Activated naive CD4-positive, alpha-beta T cell treated with anti-CD3 and anti-CD28 coated beads, Interleukin-2, amount 50 U/mL, for 24 hours (primary cell): ENCODE measurements around the gene SHC1.
A peak's percentile ranks its signal among the peaks of the same experiment; 100 is the strongest.
"Not testable (repeated sequence)": the region's sequence is repeated elsewhere in the genome, so short reads cannot be mapped to it uniquely, and the experiment has no call there.

Experiments used
- H3K27ac Mint-ChIP-seq: one replicate; pipeline ENCODE4 v1.8.0; 2021; ENCODE audit warnings: mild to moderate bottlenecking, mixed read lengths
- H3K27me3 Mint-ChIP-seq: one replicate; pipeline ENCODE4 v1.8.0; 2021; ENCODE audit warnings: mixed read lengths
- H3K36me3 Mint-ChIP-seq: one replicate; pipeline ENCODE4 v1.8.0; 2021; ENCODE audit warnings: mixed read lengths
- H3K4me1 Mint-ChIP-seq: one replicate; pipeline ENCODE4 v1.8.0; 2021; ENCODE audit warnings: mixed read lengths
- H3K4me3 Mint-ChIP-seq: one replicate; pipeline ENCODE4 v1.8.0; 2021; ENCODE audit warnings: mild to moderate bottlenecking, mixed read lengths
- H3K9me3 Mint-ChIP-seq: one replicate; pipeline ENCODE4 v1.8.0; 2021; ENCODE audit warnings: mixed read lengths

SHC1 gene

DNA sequence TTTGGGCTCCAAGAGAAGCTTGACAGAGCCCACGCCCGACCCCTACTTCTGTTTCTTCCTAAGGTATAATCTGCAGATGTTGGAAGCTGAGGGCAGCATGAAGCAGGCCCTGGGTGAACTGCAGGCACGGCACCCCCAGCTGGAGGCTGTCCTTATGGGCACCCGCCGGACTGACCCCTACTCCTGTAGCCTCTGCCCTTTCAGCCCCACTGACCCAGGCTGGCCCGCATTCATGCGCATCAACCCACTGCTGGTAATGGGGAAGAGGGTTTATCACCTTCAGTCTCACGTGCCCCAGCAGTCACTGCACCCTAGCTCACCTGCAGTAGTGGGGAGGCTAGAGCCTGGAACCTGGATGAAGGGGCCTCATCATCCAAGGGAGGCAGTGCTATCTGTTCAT is 19.7 kb upstream of the SHC1 start:
- Mint-ChIP-seq H3K27ac (no peak overlapping the region), H3K36me3 (peaks cover 7% of the 10 kb centered on the region), H3K4me3 (no peak overlapping the region), H3K4me1 (peaks cover 28% of the 10 kb centered on the region), H3K27me3 (no peaks in the 10 kb centered on the region), H3K9me3 (no peaks in the 10 kb centered on the region)

DNA sequence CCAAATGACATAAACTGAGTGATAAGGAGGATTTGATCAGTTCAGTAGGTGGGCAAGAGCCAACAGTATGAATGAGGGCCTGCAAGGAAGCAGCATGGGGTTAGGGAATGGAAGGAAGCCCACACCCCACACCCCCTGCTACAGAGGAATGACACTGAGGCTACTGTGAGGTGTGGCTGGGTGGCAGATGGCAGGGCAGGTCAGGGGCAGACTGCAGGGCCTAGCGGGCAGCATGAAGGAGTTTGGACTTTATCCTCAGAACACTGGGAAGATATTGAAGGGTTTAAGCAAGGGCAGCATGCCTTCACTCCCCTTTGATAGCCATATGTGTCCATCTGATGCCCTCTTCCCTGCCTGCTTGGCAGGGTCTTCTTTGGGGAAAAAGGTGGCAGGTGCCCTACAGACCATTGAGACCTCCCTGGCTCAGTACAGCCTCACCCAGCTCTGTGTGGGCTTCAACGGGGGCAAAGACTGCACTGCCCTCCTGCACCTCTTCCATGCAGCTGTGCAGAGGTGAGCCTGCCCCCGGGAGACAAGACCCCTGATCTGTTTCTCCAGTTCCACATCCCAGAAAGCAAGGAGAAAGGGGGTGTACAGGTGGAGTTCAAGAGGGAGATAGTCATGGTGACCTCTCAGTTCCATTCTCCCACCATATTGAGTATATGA is 18.8 kb upstream of the SHC1 start:
- no peaks in the 10 kb centered on the region for H3K9me3 Mint-ChIP-seq
- no peaks in the 10 kb centered on the region for H3K27me3 Mint-ChIP-seq
- H3K4me3 Mint-ChIP-seq, result no peak overlapping the region
- peaks cover 7% of the 10 kb centered on the region for H3K36me3 Mint-ChIP-seq
- peaks cover 32% of the 10 kb centered on the region for H3K4me1 Mint-ChIP-seq
- no peak overlapping the region for H3K27ac Mint-ChIP-seq

DNA sequence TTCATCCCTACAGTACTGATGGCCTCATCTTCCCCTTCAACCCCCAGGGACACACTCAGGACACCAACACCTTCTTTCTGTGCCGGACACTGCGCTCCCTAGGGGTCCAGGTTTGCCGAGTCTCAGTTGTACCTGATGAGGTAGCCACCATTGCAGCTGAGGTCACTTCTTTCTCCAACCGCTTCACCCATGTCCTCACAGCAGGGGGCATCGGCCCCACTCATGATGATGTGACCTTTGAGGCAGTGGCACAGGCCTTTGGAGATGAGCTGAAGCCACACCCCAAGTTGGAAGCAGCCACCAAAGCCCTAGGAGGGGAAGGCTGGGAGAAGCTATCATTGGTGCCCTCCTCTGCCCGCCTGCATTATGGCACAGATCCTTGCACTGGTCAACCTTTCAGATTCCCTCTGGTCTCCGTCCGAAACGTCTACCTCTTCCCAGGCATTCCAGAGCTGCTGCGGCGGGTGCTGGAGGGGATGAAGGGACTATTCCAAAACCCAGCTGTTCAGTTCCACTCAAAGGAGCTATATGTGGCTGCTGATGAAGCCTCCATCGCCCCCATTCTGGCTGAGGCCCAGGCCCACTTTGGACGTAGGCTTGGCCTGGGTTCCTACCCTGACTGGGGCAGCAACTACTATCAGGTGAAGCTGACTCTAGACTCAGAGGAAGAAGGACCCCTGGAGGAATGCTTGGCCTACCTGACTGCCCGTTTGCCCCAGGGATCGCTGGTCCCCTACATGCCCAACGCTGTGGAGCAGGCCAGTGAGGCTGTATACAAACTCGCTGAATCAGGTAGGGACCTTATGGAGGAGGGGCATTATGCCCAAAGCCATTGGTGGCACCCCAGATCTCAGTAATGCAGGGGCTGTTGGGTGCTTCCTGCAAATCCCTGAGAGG is 17.8 kb upstream of the SHC1 start:
- Mint-ChIP-seq H3K9me3 (no peaks in the 10 kb centered on the region), H3K4me3 (no peak overlapping the region), H3K36me3 (peaks cover 7% of the 10 kb centered on the region), H3K4me1 (peaks cover 36% of the 10 kb centered on the region), H3K27me3 (no peaks in the 10 kb centered on the region), H3K27ac (peak overlapping the region; percentile 12)

DNA sequence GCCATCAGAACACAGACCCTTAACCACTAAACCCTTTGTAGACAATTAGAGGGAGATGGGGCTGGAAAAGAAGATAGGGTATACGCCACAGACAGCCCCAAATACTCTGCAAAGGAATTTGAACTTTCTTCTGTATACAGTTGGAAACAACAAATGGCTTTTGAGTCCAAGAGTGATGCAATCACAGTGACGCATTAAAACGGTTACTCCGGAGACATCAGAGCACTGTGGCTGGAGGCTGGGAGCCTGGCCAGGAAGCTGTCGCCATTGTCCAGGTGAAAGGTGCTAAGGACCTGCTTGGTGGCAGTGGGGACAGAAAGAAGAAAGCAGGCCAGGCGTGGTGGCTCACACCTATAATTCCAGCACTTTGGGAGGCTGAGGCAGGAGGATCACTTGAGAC is 16.8 kb upstream of the SHC1 start:
- Mint-ChIP-seq H3K36me3 (peaks cover 7% of the 10 kb centered on the region), H3K9me3 (no peaks in the 10 kb centered on the region), H3K27me3 (no peaks in the 10 kb centered on the region), H3K4me3 (no peak overlapping the region), H3K27ac (no peak overlapping the region), H3K4me1 (peaks cover 33% of the 10 kb centered on the region)

DNA sequence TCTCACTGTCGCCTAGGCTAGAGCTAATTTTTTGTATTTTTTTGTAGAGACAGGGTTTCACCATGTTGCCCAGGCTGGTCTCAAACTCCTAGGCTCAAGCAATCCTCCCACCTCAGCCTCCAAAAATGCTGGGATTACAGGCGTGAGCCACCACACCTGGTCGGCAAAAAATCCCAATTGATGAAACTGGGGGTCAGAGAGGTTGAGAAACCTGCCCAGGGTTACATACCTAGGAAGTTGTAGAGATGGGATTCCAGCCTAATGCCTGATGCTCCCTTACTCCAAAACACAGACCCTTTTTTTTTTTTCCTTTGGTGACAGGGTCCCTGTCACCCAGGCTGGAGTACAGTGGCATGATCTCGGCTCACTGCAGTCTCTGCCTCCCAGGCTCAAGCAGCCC is 16.2 kb upstream of the SHC1 start:
- H3K27me3 Mint-ChIP-seq, H3K4me3 Mint-ChIP-seq, H3K27ac Mint-ChIP-seq, H3K36me3 Mint-ChIP-seq, H3K9me3 Mint-ChIP-seq: not testable (repeated sequence)
- H3K4me1 Mint-ChIP-seq, result peaks cover 32% of the 10 kb centered on the region

DNA sequence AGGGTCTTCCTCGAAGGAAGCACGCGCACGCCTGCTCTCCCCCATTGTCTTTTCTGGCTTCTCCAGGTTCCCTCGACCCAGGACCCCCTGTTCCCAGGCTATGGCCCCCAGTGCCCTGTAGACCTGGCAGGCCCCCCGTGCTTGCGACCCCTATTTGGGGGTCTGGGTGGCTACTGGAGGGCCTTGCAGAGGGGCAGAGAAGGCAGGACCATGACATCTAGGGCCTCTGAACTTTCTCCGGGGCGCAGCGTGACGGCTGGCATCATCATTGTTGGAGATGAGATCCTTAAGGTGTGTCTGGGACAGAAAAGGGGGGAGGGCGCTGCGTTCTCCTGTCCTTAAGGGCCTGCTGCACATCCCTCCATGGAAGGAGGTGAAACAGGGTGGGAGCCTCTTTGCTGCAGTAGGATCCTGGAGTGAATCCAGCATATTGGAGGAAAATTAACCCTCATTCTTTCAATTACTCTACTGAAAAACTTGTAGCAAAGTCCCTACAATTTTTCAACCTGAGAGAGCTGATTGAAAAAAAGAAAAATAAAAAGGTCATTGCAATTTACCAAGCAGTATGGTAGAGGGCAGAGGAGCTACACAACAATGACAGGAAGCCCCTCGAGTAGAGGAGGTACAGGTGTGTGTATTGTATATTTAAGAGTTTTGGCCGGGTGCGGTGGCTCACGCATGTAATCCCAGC is 13.4 kb upstream of the SHC1 start:
- H3K9me3 Mint-ChIP-seq, result no peaks in the 10 kb centered on the region
- H3K4me3 Mint-ChIP-seq, result no peak overlapping the region
- H3K4me1 Mint-ChIP-seq, result peaks cover 22% of the 10 kb centered on the region
- H3K27me3 Mint-ChIP-seq, result no peaks in the 10 kb centered on the region
- peaks cover 3% of the 10 kb centered on the region for H3K36me3 Mint-ChIP-seq
- H3K27ac Mint-ChIP-seq, result no peak overlapping the region

DNA sequence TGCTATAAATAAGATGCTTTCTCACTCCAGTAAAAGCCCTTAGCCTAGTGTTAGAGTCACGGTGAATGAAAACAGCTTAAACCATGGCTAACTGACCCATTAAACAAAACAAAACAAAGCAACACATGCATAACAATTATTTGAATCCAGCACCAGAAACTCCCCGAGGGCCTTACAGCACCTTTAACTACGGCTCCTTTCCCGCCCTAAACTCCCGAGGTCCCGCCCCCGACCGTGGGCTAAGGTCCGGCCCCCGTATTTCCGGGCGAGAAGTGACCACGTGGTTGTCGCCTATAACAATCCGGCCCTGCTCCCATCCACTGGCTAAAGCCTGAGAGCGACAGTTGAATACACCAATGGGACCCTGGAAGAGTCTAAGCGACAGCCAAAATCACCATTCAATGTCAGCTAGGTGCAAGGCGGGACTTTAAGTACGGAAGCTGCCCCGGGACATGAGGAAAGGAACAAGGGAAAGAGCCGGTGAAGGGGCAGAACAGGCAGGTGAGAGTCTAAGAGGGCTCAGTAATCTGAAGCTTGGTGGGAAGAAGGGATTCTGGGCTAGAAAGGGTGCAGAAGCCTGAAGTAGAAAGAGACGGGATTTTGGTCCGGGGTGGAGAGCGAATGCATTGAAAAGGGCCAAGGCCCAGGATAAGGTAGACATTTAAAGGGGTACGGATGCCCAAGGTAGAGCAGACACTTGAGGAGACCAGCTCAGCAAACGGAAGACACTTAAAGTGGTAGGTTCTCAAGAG is 12.5 kb upstream of the SHC1 start, which contains the start of gene FLAD1:
FLAD1 (plus strand) TSS at position 448 of the 752 bp plus-strand sequence. CDS start 351 bp downstream, outside the sequence.
- Mint-ChIP-seq H3K4me1 (peaks cover 13% of the 10 kb centered on the region), H3K9me3 (no peaks in the 10 kb centered on the region), H3K36me3 (peaks cover 2% of the 10 kb centered on the region), H3K27me3 (no peaks in the 10 kb centered on the region), H3K27ac (peak within 1 kb of the TSS; percentile 41), H3K4me3 (no peak within 1 kb of the TSS)

DNA sequence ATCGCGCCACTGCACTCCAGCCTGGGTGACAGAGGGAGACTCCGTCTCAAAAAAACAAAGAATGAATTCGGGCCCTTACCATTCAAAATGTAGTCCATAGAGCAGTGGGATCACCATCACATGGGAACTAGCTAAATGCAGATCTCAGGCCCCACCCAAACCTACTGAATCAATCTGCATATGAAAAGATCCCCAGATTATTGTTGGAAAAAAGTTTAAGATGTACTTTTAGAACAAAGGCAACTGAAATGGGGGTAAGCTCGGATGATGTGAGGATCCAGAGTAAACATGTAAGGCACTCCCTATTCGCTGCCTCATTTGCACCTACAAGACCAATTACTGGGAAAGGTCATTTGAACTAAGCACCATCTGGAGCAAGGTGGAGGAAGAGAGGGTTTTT is 11.8 kb upstream of the SHC1 start:
- peak overlapping the region; percentile 41 for H3K27ac Mint-ChIP-seq
- peaks cover 2% of the 10 kb centered on the region for H3K36me3 Mint-ChIP-seq
- no peak overlapping the region for H3K4me3 Mint-ChIP-seq
- no peaks in the 10 kb centered on the region for H3K27me3 Mint-ChIP-seq
- no peaks in the 10 kb centered on the region for H3K9me3 Mint-ChIP-seq
- H3K4me1 Mint-ChIP-seq, result peaks cover 12% of the 10 kb centered on the region

DNA sequence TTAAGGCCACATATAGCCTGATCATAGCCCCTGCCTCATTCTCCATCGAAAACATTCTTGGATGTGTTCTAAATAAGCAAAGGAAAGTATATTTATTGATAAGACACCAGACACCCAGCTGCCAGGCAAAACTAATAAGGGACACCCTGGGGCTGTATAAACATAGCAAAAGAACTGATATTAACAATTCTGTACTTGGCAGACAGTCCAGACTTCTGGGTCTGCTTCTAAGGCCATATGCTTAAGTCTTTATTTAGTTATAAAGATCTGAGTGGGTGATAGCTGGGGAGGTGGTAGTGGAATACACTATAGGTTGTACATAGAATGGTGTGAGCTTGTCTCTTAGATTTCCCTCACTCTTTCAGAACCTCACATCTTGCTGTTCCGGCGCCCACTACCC is 7.8 kb upstream of the SHC1 start:
- Mint-ChIP-seq H3K27me3 (no peaks in the 10 kb centered on the region), H3K4me3 (no peak overlapping the region), H3K9me3 (no peaks in the 10 kb centered on the region), H3K4me1 (no peaks in the 10 kb centered on the region), H3K36me3 (peaks cover 2% of the 10 kb centered on the region), H3K27ac (no peak overlapping the region)

DNA sequence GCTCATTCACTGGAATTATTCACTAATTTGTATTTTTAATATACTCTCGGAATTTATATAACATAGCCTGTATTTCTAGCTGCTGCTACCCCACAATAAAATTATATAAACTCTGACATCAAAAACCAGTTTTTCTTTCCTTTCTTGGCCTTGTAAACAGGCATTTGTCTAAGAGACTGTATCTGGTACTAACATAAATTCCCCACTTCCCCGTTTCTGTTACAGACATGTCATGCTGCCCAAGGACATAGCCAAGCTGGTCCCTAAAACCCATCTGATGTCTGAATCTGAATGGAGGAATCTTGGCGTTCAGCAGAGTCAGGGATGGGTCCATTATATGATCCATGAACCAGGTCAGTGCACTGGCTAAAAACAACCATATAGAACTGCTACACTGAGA is 7.2 kb upstream of the SHC1 start:
- not testable (repeated sequence) for H3K27me3 Mint-ChIP-seq, H3K9me3 Mint-ChIP-seq, H3K36me3 Mint-ChIP-seq, H3K4me1 Mint-ChIP-seq, H3K4me3 Mint-ChIP-seq
- H3K27ac Mint-ChIP-seq, result peak overlapping the region; percentile 26

DNA sequence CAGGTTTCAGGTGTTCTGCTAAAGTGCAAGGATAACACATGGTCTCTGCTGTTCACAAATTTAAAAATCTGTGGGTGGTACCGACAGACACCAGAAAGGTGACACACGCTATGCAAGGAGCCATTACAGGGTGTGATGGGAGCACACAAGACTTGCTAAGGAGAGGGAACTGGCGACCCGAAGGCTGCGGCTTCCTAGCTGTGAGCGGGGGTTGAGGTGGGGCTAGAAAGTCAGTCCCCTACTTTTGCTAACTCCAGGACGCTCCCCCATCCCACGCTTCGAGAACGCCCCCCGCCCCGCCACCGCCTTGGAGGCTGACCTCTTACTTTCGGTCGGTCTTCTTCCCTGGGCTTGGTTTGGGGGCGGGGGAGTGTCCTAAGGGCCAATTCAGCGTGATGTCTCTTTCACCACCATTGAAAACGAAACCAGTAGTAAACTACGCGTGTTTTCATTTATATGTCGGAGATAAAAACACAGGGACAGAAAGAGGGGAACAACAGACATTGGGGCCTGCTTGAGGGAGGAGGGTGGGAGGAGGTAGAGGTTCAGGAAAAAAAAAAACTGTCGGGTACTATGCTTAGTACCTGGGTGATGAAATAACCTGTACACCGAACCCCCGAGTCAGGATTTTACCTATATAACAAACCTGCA is 5.0 kb upstream of the SHC1 start:
- H3K4me3 Mint-ChIP-seq, result no peak overlapping the region
- peaks cover 2% of the 10 kb centered on the region for H3K36me3 Mint-ChIP-seq
- no peak overlapping the region for H3K27ac Mint-ChIP-seq
- peaks cover 23% of the 10 kb centered on the region for H3K4me1 Mint-ChIP-seq
- no peaks in the 10 kb centered on the region for H3K9me3 Mint-ChIP-seq
- no peaks in the 10 kb centered on the region for H3K27me3 Mint-ChIP-seq

DNA sequence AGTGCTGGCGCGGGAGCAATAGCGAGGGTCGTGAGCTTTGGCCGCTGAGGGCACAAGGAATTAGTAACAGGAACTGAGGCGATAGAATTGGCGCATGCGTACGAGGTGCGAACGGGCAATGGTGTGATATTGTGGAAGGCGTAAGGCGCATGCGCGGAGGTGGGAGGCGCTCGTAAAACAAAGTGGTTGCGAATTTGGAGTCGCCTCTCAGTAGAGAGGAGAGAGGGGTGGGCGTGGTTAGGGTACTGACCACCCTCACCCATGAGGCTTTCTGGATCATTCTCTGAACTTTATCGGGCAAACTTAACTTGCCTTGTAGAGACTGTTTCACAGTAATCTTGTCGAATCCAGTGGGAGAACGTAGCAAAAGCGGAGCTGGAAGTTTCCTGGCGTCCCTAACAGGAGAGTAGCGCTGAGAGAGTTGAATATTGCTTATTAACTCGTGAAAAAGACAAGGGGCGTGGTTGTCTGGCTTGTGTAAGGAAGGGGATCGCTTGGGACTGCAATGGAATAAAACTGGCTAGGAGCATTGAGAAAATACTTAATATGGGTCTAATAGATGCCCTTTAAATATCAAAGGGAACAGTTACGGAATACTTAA is 4.4 kb upstream of the SHC1 start:
- peaks cover 2% of the 10 kb centered on the region for H3K36me3 Mint-ChIP-seq
- H3K4me1 Mint-ChIP-seq, result peaks cover 23% of the 10 kb centered on the region
- H3K27me3 Mint-ChIP-seq, result no peaks in the 10 kb centered on the region
- no peaks in the 10 kb centered on the region for H3K9me3 Mint-ChIP-seq
- no peak overlapping the region for H3K27ac Mint-ChIP-seq
- H3K4me3 Mint-ChIP-seq, result no peak overlapping the region

DNA sequence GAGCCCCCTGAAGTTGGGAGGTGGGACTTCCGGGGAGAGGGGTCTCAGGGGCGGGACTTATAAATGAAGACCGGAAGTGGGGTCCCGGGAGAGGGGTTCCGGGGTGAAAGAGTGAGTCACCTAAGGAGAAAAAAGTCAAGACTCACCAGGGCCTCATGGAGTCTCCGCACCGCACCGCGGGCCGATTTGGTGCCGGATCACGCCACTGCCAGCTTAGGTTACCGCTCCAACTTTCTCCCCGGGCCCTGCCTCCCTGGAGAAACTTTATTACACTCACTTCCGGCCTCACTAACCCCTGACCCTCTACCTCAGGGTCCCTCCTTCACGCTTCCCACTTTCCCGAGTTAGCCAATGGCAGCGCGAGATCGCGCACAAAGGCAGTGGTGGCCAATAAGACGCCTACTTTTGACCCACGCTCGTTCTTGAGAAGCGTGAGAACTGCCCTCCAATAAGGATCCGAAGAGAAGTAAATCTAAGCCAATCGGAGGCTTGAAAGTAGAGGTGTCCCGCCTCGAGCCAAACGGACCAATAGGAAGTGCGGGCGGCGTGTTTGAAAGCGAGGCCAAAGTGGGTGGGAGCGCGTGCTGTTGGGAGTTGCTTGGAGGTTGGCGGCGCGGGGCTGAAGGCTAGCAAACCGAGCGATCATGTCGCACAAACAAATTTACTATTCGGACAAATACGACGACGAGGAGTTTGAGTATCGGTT is 3.7 kb upstream of the SHC1 start, which contains the start of gene CKS1B:
CKS1B (plus strand) TSS at position 580 of the 706 bp plus-strand sequence; CDS start at position 645, 65 bp downstream.
- Mint-ChIP-seq H3K4me1 (peaks cover 29% of the 10 kb centered on the region), H3K27me3 (no peaks in the 10 kb centered on the region), H3K9me3 (no peaks in the 10 kb centered on the region), H3K27ac (no peak within 1 kb of the TSS), H3K36me3 (peaks cover 2% of the 10 kb centered on the region), H3K4me3 (no peak within 1 kb of the TSS)
